ENCODE data around the gene LUZP2. TPM values are rescaled to one million over a fixed set of nuclear protein-coding genes. Genes with fewer than 3 reads are reported as not detected.

LUZP2 gene
- total RNA-seq, 4 donors from 2014 or later: 0.23 to 0.83 (median 0.48) TPM

DNA sequence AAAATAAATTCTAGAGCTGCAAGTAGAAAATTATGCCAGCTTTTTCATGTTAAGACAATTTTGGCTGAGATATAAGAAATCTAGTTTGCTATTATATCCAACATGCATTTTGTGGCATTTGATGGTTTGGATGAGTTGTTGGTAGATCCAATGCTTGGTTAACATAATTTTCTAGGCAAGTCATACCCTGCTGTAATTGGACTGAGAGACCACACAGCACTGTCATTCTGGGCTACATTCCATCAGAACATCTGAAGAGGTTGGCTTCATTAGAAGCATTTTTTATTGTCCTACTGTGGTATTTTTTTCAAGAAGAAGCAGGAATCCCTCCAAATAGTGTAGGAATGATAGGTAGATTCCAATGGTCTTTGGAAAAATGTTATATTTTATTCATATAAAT lies 561.0 kb downstream of the LUZP2 start:
- H3K27me3 ChIP-seq: no peaks in the 10 kb centered on the region
- no peaks in the 10 kb centered on the region for H3K9me3 ChIP-seq
- no peaks in the 10 kb centered on the region for H3K4me1 ChIP-seq
- intact Hi-C loops (cut with DNase I): no loop called here
- no peaks in the 10 kb centered on the region for H3K36me3 ChIP-seq
- no peak for DNase-seq
- no peak overlapping the region for H3K4me3 ChIP-seq
- TF ChIP-seq POLR2A (IDR thresholded peaks at IDR 0.05): no peak
- H3K27ac ChIP-seq: no peak overlapping the region

- no peak overlapping the region for H3K4me3 ChIP-seq
- intact Hi-C loops (cut with DNase I): no loop called here
- no peak for DNase-seq
- H3K4me1 ChIP-seq: peaks cover 0 to 26% (median 0%) of the 10 kb centered on the region in 3 donors
- H3K27me3 ChIP-seq: no peaks in the 10 kb centered on the region
- H3K9me3 ChIP-seq: no peaks in the 10 kb centered on the region
- H3K36me3 ChIP-seq: no peaks in the 10 kb centered on the region
- WGBS, 2 donors: 15 to 19% methylated on average over 1 of the region's 1 CpG
- TF ChIP-seq CTCF (IDR thresholded peaks at IDR 0.05) (no peak), POLR2A (IDR thresholded peaks at IDR 0.05) (no peak)
- peak overlapping the region in 1 of 4 donors; percentile 39 for H3K27ac ChIP-seq
Measured at GRCh38 chr11:25065746-25066145, 568.9 kb downstream of the LUZP2 start.

DNA sequence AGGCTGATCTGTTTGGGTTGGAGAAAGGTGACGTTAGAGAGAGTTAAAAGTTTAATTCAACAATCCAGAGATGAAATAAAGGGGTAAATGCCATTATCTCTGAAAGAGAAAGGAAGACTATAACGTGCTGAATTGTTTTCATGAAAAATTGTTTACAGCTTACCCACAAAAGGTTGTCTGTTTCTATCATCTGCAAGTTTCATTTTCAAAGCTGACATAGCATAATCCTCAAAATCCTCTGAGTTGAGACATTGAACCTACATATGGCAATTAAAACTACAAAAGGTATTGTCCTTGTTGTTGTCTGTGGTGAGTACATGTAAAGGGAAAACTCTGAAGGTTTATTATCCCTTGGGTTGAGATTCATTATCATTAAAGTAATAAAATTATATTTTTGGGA lies 569.9 kb downstream of the LUZP2 start:
- Histone ChIP-seq H3K27ac (no peak overlapping the region), H3K4me3 (no peak overlapping the region), H3K27me3 (no peaks in the 10 kb centered on the region), H3K4me1 (peaks cover 0 to 26% (median 0%) of the 10 kb centered on the region in 3 donors), H3K36me3 (no peaks in the 10 kb centered on the region), H3K9me3 (no peaks in the 10 kb centered on the region)
- TF ChIP-seq CTCF (IDR thresholded peaks at IDR 0.05) (no peak), POLR2A (IDR thresholded peaks at IDR 0.05) (no peak)
- no peak for DNase-seq
- intact Hi-C loops (cut with DNase I): no loop called here
- 35 to 45% methylated on average over 2 of the region's 2 CpGs for WGBS, 2 donors

DNA sequence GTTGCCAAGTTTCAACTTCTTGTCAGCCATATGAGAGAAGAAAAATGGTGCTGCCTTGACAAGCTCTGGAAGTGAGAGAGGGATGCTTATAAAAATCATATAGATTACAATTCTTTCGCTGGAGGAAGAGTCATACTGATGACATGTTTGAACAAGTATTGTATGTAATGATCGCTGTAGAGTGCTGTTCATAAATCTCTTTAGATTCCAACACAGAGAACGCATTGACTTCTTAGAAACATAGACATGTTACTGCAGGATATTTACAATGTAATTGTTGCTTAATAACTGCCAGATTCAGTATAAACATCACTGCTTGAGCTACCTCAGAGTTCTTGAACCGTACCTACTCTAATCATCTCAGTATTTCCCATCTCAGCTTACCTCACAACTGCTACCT lies 571.6 kb downstream of the LUZP2 start:
- no peak for DNase-seq
- Histone ChIP-seq H3K27me3 (no peaks in the 10 kb centered on the region), H3K27ac (peak overlapping the region in 1 of 4 donors; percentile 51), H3K36me3 (no peaks in the 10 kb centered on the region), H3K4me1 (peaks cover 0 to 26% (median 0%) of the 10 kb centered on the region in 3 donors), H3K4me3 (no peak overlapping the region), H3K9me3 (no peaks in the 10 kb centered on the region)
- TF ChIP-seq CTCF (IDR thresholded peaks at IDR 0.05): no peak
- no peak for TF ChIP-seq POLR2A (IDR thresholded peaks at IDR 0.05)
- 32 to 36% methylated on average over 4 of the region's 4 CpGs for WGBS, 2 donors
- intact Hi-C loops (cut with DNase I): no loop called here

DNA sequence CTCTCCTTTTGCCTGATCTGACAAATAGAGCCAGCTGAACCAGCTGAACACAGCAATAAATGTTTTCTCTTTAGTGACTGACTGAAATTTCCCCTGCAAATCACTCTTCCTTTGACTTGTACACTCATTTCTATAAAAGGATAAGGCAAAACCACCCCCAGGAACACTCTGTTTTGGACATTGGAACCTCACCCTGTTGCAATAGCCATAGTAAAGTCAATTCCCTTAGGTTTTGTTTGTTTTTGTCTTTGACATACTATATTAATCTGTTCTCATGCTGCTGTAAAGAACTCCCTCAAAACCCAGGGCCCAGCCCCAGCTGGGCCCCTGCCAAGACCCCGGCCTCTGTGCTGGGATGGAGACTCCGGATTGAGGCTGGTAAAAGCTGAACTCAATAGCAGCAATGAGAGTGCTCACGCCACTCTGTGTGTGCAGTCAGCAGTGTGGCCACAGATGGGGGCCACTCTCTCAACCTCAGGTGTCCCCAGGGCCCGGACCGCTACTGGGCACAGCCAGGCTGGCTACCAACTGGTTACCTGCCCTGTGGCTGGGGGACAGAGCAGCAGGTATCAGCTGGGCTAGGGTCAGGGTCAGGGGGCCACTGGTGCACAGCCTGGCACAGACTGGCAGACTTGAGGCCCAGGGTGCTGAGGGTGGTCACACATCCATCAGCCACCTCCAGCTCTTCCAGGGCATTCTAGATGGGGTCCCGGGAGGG lies 597.4 kb downstream of the LUZP2 start:
- WGBS, 2 donors: 50 to 54% methylated on average over 1 to 2 of the region's 6 CpGs
- intact Hi-C loops (cut with DNase I): no loop called here
- H3K36me3 ChIP-seq: no peaks in the 10 kb centered on the region
- TF ChIP-seq CTCF (IDR thresholded peaks at IDR 0.05): no peak
- no peak for TF ChIP-seq POLR2A (IDR thresholded peaks at IDR 0.05)
- no peak overlapping the region for H3K27ac ChIP-seq
- no peaks in the 10 kb centered on the region for H3K9me3 ChIP-seq
- H3K27me3 ChIP-seq: no peaks in the 10 kb centered on the region
- H3K4me1 ChIP-seq: no peaks in the 10 kb centered on the region
- DNase-seq: no peak
- H3K4me3 ChIP-seq: no peak overlapping the region

DNA sequence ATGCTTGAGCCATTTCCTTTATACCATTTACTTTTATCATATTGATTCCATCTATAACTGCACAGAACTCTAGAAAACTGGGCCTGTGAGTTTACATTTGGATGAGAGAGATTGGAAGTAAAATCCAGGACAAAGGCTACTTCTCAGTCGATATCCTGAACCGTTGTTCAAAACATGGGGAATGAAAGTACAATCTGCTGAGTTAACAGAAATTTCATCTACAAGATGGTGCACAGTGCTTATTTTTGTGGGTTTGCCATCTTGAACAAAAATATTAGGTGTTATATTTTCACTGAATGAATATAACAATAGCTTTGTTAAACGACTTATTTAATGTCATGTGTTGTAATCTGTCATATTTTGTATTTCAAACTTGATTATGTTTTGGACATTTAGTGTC lies 622.6 kb downstream of the LUZP2 start:
- Histone ChIP-seq H3K9me3 (no peaks in the 10 kb centered on the region), H3K27me3 (no peaks in the 10 kb centered on the region), H3K4me3 (no peak overlapping the region), H3K27ac (no peak overlapping the region), H3K36me3 (no peaks in the 10 kb centered on the region), H3K4me1 (no peaks in the 10 kb centered on the region)
- WGBS, 2 donors: 72 to 82% methylated on average over 3 of the region's 3 CpGs
- intact Hi-C loops (cut with DNase I): no loop called here
- no peak for DNase-seq
- TF ChIP-seq POLR2A (IDR thresholded peaks at IDR 0.05): no peak
- TF ChIP-seq CTCF (IDR thresholded peaks at IDR 0.05): no peak
